HUES64 (cell line): ENCODE data around the gene TNFRSF19.

ENCODE experiments used
- H3K27ac ChIP-seq: 2 replicates; pipeline ENCODE4 v1.7.0; 2013; ENCODE audit warnings: low read depth, low read length, inconsistent platforms
- H3K27me3 ChIP-seq: 2 replicates; pipeline ENCODE4 v1.6.1; 2013; ENCODE audit warnings: mild to moderate bottlenecking, low read length; ENCODE audit not compliant: insufficient read depth
- H3K36me3 ChIP-seq: 2 replicates; pipeline ENCODE4 v1.6.1; 2013; ENCODE audit warnings: mild to moderate bottlenecking, low read length; ENCODE audit not compliant: insufficient read depth
- H3K4me1 ChIP-seq: 2 replicates; pipeline ENCODE4 v1.6.1; 2013; ENCODE audit warnings: mild to moderate bottlenecking, low read length, moderate library complexity; ENCODE audit not compliant: insufficient read depth
- H3K4me3 ChIP-seq: 2 replicates; pipeline ENCODE4 v1.5.1; 2013; ENCODE audit warnings: mild to moderate bottlenecking, low read length, moderate library complexity
- H3K9ac ChIP-seq: 2 replicates; pipeline ENCODE4 v1.6.1; 2013; ENCODE audit warnings: mild to moderate bottlenecking, low read depth, low read length
- H3K9me3 ChIP-seq: 2 replicates; pipeline ENCODE4 v1.6.1; 2013; ENCODE audit warnings: low read depth, low read length; ENCODE audit not compliant: insufficient read depth
- WGBS: fragments of 150-250, 120-280 bp; methylation state at CpG from one replicate; pipeline ENCODE4 v1.1.7; 2013; ENCODE audit warnings: missing lambda C conversion rate; 5-methylcytosine and 5-hydroxymethylcytosine counted together

The TNFRSF19 gene

DNA sequence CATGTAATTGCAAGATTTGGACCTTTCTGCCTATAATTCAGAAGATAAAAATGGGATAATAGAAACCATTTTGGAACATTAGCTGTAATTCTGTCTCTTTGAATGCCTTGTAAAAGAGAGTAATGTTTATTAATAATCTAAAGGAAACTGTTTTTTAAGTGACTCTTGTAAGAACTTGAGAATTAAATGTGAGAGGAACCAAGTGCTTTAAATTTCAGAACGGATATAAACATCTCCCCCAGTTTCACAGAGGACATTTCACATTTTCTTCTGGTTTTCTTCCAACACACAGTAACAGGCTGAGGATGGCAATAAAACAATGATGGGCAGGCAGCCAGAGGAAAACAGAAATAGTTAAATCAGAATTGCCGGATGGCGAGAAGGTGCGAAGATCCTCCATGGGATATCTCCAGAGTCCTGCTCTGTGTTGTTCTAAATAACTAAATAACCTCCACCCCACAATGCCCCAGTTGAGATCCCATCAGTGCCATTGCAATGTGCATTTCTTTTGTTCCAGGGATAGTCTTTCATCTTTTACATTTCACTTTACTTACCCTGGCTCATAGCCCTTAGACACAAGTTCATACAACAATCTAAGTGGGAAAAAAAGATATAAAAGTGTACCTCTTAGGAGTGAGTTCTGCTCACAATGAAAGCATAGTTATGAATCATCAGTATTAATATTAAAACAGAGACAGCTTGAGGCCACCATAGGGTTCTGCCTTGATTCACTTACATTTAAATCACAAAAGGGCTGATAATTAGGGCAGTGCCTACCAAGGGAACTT lies 73.3 kb downstream of the TNFRSF19 start:
- no peaks in the 10 kb centered on the region; the same call in 1 of the 2 replicates for H3K36me3 ChIP-seq
- H3K4me1 ChIP-seq: peaks cover 27% of the 10 kb centered on the region
- H3K27me3 ChIP-seq: no peaks in the 10 kb centered on the region
- no peak overlapping the region for H3K27ac ChIP-seq
- 81% methylated on average over 3 of the region's 4 CpGs for WGBS
- H3K9ac ChIP-seq: no peak overlapping the region
- no peaks in the 10 kb centered on the region for H3K9me3 ChIP-seq
- no peak overlapping the region for H3K4me3 ChIP-seq

DNA sequence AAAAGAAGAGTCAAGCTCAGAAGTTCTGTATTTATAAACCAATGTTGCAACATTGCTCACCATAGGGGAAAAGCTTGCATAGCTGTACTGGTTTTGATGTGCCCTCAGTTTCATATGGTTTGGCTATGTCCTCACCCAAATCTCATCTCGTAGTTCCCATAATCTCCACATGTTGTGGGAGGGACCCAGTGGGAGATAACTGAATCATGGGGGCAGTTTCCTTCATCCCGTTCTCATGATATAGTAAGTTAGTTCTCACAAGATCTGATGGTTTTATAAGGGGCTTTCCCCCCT lies 73.9 kb downstream of the TNFRSF19 start:
- H3K27ac ChIP-seq: no peak overlapping the region
- no peaks in the 10 kb centered on the region for H3K27me3 ChIP-seq
- WGBS: no CpG with 5 or more reads among the region's 2 CpGs
- H3K36me3 ChIP-seq: no peaks in the 10 kb centered on the region; the same call in 1 of the 2 replicates
- no peak overlapping the region for H3K4me3 ChIP-seq
- H3K9me3 ChIP-seq: no peaks in the 10 kb centered on the region
- peaks cover 25% of the 10 kb centered on the region for H3K4me1 ChIP-seq
- H3K9ac ChIP-seq: no peak overlapping the region

DNA sequence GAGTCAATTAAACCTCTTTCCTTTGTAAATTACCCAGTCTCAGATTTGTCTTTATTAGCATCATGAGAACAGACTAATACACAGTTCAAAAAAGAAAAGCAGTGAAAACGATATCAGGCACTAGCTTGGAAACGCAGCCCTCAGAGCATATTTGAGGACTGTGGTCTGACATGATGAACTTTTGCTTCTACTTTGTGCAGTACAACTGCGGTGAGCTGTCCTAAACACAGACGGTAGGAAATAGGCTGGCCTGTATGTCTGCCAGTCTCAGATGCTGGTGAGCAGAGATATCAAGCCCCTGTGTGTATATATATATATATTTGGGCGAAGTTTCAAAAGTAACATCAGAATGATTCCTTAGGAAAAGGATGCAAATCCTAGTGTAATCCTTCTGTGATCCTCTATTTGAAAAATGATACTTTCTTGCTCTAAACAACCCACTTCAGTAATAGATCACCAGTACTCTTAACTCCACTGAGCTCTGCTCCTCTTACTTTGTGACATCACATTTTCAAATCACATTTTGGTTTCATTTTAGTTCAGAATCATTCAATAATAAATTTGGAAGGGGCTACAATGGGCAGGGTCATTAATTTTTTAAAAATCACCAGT lies 74.4 kb downstream of the TNFRSF19 start:
- Histone ChIP-seq H3K27me3 (no peaks in the 10 kb centered on the region), H3K4me3 (no peak overlapping the region), H3K27ac (no peak overlapping the region), H3K36me3 (no peaks in the 10 kb centered on the region; the same call in 1 of the 2 replicates), H3K4me1 (peaks cover 22% of the 10 kb centered on the region), H3K9ac (no peak overlapping the region), H3K9me3 (no peaks in the 10 kb centered on the region)
- WGBS: 96% methylated on average over 5 of the region's 5 CpGs

DNA sequence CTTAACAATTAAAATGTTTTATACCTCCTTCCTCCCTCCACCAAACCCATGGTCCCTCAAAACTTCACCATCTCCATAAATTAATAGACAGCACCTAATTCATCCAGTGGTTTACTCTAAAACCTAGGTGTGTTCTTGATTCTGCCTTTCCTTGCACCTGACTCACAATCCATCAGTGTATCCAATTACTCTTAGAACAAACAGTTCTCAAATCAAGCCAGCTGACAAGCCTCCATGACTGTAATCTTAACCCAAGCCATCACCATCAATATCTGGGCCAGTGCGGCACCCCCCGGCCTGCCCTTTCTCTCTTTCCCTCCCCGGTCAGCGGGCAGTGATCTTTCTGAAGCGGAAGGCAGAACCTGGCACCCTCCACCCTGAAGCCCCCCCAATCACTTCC lies 75.6 kb downstream of the TNFRSF19 start:
- Histone ChIP-seq H3K4me1 (peaks cover 16% of the 10 kb centered on the region), H3K36me3 (no peaks in the 10 kb centered on the region; the same call in 1 of the 2 replicates), H3K27me3 (no peaks in the 10 kb centered on the region), H3K9me3 (no peaks in the 10 kb centered on the region), H3K4me3 (no peak overlapping the region), H3K9ac (no peak overlapping the region), H3K27ac (no peak overlapping the region)
- WGBS: 90% methylated on average over 5 of the region's 5 CpGs

DNA sequence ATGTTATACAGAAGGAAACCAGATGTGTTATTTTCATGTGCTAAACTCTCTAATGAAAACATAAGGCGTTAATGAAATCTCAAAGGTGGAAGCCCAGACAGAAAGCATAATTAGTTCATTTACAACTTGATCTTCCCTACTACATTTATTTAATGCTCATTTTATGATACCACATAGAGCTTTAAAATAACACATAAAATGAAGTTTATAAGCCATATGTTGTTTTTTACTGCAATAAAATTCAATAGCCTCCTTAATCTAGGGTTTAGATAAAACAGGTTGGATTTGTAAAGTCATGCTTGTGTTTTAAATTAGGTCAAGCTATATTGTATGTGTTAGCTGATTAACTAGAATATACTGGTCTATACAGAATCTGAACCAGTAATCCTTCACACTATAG lies 81.2 kb downstream of the TNFRSF19 start:
- H3K27ac ChIP-seq: no peak overlapping the region
- no peaks in the 10 kb centered on the region for H3K4me1 ChIP-seq
- 100% methylated on average over 1 of the region's 1 CpG for WGBS
- no peaks in the 10 kb centered on the region for H3K27me3 ChIP-seq
- H3K9me3 ChIP-seq: no peaks in the 10 kb centered on the region
- H3K4me3 ChIP-seq: no peak overlapping the region
- no peak overlapping the region for H3K9ac ChIP-seq
- no peaks in the 10 kb centered on the region for H3K36me3 ChIP-seq

DNA sequence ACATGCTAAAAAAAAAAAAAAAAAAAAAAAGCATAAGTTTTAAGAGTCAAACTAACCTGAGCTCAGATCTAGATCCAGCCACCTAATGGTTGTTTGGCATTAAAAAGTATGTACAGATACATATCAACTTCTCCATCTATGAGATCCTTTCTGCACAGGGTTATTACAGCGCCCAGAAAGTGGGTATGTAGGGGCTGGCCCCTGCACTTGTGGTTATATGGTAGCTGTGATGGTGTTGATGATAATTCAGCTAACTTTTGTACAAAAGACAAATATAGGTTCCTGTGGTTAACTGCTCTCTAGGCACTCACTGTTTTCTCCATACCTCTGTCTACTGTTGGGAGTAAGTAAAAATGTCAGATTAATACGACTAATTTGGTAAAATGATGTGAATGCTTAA lies 81.7 kb downstream of the TNFRSF19 start:
- no peaks in the 10 kb centered on the region for H3K4me1 ChIP-seq
- H3K36me3 ChIP-seq: no peaks in the 10 kb centered on the region
- no peak overlapping the region for H3K4me3 ChIP-seq
- H3K9ac ChIP-seq: no peak overlapping the region
- H3K27me3 ChIP-seq: no peaks in the 10 kb centered on the region
- 100% methylated on average over 2 of the region's 2 CpGs for WGBS
- no peak overlapping the region for H3K27ac ChIP-seq
- no peaks in the 10 kb centered on the region for H3K9me3 ChIP-seq

DNA sequence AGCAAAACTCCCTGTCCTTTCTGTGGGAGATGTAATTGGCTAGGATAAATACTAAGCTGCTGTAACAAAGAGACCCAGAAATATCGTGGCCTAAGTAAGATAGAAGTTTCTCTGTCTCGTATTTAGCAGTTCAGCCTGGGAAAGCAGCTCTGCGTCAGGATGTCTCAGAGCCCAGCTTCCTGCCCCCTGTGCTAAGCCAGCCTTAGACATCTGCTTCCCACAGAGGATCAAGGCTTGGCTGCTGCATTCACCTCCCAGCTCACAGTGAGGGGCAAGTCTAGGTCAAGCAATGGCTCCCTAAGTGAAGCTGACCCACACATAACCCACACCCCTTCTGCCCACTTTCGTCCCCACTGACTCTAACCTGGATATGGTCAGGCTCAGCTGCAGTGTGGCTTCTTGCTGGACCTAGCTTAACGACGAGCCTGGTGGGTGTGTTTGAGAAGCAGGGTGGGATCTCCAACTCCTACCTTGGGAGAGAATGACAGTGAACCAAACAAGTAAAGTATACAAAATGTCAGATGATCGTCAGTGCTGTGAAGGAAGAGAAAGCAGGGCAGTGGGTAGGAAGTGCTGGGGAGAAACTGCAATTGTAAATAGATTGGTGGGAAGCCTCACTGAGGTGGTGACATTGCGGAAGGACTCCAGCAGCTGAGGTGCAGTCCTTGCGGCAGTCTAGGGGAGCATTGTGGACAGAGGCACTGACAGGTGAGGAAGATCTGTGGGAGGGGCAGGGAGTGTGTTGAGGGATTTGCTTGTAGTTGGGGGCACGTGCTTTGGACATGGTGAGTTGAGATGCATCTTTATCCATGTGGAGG lies 82.9 kb downstream of the TNFRSF19 start:
- Histone ChIP-seq H3K9ac (no peak overlapping the region), H3K4me1 (peaks cover 5% of the 10 kb centered on the region; the same call in 1 of the 2 replicates), H3K9me3 (no peaks in the 10 kb centered on the region), H3K4me3 (no peak overlapping the region), H3K27me3 (no peaks in the 10 kb centered on the region), H3K27ac (no peak overlapping the region), H3K36me3 (no peaks in the 10 kb centered on the region)
- 89% methylated on average over 10 of the region's 10 CpGs for WGBS

DNA sequence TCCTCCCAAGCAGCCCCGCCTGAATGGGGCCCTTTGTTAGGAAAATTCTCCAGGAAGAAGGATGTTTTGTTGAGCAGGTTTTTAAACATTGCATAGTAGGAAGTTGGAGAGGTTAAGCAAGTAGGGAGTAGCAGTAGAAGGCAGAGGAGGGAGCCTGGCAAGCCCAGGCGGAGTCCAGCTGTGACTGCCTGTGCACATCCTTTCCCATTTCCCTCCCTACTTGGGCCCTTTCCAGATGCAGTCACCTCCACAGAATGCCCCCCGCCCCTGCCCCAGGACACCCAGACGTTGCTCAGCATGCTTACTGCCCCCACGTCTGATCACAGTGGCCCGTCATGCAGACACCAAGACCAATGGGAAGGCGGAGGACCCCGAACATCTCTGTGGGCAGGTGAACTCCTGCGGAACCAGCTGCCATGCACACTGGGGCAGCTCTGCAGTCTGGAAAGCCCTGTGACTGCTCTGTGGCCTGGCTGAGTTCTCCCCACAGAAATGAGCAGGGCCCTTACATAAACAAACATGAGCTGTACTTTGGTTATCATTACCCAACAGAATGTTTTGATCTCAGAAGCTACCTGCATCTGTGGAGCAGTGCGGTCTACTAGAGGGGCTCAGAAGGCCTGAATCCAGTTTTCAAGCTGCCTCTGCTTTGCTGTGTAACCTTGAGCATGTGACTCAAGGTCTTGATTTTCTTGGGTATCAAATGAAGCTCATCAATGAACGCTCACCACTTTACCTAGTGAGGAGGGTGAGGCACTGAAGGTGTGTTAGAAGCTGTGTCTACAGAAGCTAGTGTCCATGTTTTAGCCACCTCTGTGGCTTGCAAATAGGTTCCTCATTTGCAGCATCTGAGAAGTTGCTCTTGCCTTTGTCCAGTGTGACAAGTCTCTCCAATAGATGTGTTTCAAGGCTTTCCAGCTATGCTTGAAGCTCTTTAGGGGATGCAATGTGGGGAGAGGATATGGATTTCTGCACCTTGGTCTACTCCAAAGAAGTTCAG lies 84.2 kb downstream of the TNFRSF19 start:
- H3K9ac ChIP-seq: no peak overlapping the region
- no peak overlapping the region for H3K4me3 ChIP-seq
- H3K36me3 ChIP-seq: no peaks in the 10 kb centered on the region
- H3K9me3 ChIP-seq: no peaks in the 10 kb centered on the region
- peaks cover 10% of the 10 kb centered on the region; the same call in 1 of the 2 replicates for H3K4me1 ChIP-seq
- H3K27ac ChIP-seq: no peak overlapping the region
- 82% methylated on average over 11 of the region's 11 CpGs for whole genome bisulfite sequencing
- no peaks in the 10 kb centered on the region for H3K27me3 ChIP-seq

DNA sequence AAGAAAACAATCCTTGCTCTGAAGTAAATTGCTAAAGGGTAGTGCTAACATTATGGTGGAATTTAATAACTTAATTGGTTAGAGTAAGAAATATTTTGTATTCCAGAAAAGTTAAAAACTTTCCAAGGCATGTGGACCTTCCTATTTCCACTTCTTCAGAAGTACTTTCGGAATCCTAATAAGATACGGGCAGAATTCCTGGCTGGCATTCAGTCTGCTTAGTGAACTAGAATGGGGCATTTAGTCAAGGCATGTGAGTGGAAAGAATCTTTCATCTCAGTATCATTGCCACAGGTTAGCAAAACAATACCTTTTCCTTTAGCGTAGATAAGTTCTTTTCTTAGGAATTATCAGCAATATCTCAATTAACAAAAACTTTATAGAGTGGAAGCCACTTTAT lies 85.1 kb downstream of the TNFRSF19 start:
- H3K27ac ChIP-seq: no peak overlapping the region
- no peaks in the 10 kb centered on the region for H3K27me3 ChIP-seq
- no peaks in the 10 kb centered on the region for H3K36me3 ChIP-seq
- peaks cover 10% of the 10 kb centered on the region; the same call in 1 of the 2 replicates for H3K4me1 ChIP-seq
- no peak overlapping the region for H3K9ac ChIP-seq
- H3K9me3 ChIP-seq: no peaks in the 10 kb centered on the region
- 100% methylated on average over 2 of the region's 3 CpGs for WGBS
- no peak overlapping the region for H3K4me3 ChIP-seq

DNA sequence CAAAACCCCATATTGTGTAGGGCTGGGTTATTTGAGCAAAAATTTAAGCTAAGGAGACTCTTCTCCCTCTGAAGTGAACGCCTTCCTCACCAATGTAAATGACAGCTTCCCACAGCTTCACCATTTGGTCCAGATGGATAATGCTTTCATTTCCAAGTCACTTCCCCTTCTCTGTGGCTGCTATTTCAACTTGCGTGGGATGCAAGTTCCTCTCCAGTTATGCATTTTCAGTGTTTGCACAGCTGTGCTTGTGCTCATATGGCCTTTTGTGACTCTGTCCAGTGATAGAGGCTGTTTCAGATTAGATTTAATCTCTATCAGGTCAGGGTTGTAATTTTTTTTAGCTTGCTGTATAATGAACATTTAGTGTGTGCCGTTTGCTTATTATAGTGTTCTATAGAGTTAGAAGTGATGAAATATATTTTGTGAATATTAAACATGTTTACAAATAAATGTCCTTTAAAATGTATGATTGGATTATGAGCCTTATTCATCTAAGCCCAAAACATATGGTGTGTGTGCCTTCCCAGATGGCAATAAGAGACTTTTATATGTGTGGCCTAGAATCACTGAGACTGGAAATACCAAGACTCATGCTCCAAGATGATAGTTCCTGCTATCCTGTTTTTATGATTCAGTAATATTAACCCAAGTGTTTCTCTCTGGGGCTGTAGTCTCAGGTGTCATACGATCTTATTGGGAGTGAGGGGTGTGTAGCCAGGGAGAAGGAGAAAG lies 86.6 kb downstream of the TNFRSF19 start:
- Histone ChIP-seq H3K9me3 (no peaks in the 10 kb centered on the region), H3K27me3 (no peaks in the 10 kb centered on the region), H3K4me1 (peaks cover 10% of the 10 kb centered on the region; the same call in 1 of the 2 replicates), H3K4me3 (no peak overlapping the region), H3K9ac (no peak overlapping the region), H3K36me3 (no peaks in the 10 kb centered on the region; the same call in 1 of the 2 replicates), H3K27ac (no peak overlapping the region)
- WGBS: 81% methylated on average over 4 of the region's 4 CpGs
